ENCODE results near the gene CRNN.

GRCh38 chr1:152461544-152461943 lies 47.5 kb upstream of the CRNN start:
- TF ChIP-seq CTCF (conservative IDR thresholded peaks at IDR 0.05; ENCODE audit: low read depth, low read length) (peak; percentile 69), EZH2 (IDR thresholded peaks at IDR 0.05; ENCODE audit: low read length, unreplicated experiment) (no peak), EZH2phosphoT487 (IDR thresholded peaks at IDR 0.05; ENCODE audit: borderline replicate concordance, low read length) (no peak)
